HEK293T (cell line): Measurements from ENCODE around the gene VPS16.

Experiments used
- ARNT ChIP-seq: fragments of 450-650 bp; IDR thresholded peaks from 2 replicates; pipeline ENCODE4 v1.6.1; 2017; ENCODE audit warnings: mild to moderate bottlenecking
- BHLHE40 ChIP-seq: fragments of 450-650 bp; IDR thresholded peaks from 2 replicates; pipeline ENCODE4 v1.6.1; 2016; ENCODE audit warnings: mild to moderate bottlenecking, moderate library complexity, borderline replicate concordance
- CTBP1 ChIP-seq: fragments of 450-650 bp; IDR thresholded peaks from 2 replicates; pipeline ENCODE4 v1.6.1; 2016; ENCODE audit warnings: borderline replicate concordance
- ELF4 ChIP-seq: fragments of 450-650 bp; IDR thresholded peaks from 2 replicates; pipeline ENCODE4 v1.6.1; 2017; ENCODE audit warnings: antibody characterized with exemption
- FOXA1 ChIP-seq: fragments of 450-650 bp; IDR thresholded peaks from 2 replicates; pipeline ENCODE4 v1.6.1; 2016; ENCODE audit warnings: mild to moderate bottlenecking
- FOXK2 ChIP-seq: fragments of 450-650 bp; IDR thresholded peaks from 2 replicates; pipeline ENCODE4 v1.6.1; 2016; ENCODE audit warnings: mild to moderate bottlenecking
- FOXM1 ChIP-seq: fragments of 450-650 bp; IDR thresholded peaks from 2 replicates; pipeline ENCODE4 v1.6.1; 2017; ENCODE audit warnings: mild to moderate bottlenecking, borderline replicate concordance
- LEF1 ChIP-seq: fragments of 450-650 bp; IDR thresholded peaks from 2 replicates; pipeline ENCODE4 v1.6.1; 2017; ENCODE audit warnings: mild to moderate bottlenecking, borderline replicate concordance
- NFRKB ChIP-seq: fragments of 450-650 bp; IDR thresholded peaks from 2 replicates; pipeline ENCODE4 v1.6.1; 2016; ENCODE audit warnings: mild to moderate bottlenecking, moderate library complexity
- SP1 ChIP-seq: fragments of 450-650 bp; IDR thresholded peaks from 2 replicates; pipeline ENCODE4 v1.6.1; 2017
- SUZ12 ChIP-seq: fragments of 450-650 bp; IDR thresholded peaks from 2 replicates; pipeline ENCODE4 v1.6.1; 2016; ENCODE audit warnings: mild to moderate bottlenecking
- TF ChIP-seq, protein P1 (sequence below): fragments of 450-650 bp; IDR thresholded peaks from 2 replicates; pipeline ENCODE4 v1.6.1; 2016

DNA sequence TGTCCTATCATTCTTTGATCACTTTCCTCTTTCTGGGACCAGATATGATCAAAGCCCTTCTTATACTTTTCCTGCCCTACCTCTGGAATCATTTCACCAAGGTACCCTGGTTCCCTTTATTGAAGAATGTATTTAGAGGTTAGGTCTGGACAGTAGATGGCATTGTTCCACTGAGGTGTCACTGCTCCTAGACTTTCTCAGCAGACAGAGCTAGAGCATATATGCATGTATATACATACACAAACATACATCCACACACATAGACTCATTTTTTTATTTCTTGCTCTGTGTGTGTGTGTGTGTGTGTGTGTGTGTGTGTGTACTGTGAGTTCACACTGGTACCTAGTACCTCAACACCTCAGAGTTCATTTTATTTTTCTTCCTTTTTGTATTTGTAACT is 73.6 kb downstream of the VPS16 start:
- TF ChIP-seq FOXM1 (no peak), SUZ12 (no peak), ARNT (no peak), CTBP1 (no peak), FOXA1 (no peak), SP1 (no peak), ELF4 (no peak), FOXK2 (no peak), LEF1 (no peak), NFRKB (no peak), BHLHE40 (no peak)
- TF ChIP-seq, protein P1, sequence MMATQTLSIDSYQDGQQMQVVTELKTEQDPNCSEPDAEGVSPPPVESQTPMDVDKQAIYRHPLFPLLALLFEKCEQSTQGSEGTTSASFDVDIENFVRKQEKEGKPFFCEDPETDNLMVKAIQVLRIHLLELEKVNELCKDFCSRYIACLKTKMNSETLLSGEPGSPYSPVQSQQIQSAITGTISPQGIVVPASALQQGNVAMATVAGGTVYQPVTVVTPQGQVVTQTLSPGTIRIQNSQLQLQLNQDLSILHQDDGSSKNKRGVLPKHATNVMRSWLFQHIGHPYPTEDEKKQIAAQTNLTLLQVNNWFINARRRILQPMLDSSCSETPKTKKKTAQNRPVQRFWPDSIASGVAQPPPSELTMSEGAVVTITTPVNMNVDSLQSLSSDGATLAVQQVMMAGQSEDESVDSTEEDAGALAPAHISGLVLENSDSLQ = no peak
